Endothelial cell of umbilical vein (primary cell): ENCODE data around the gene CABLES1.

Source experiments
- CTCF ChIP-seq, 2 donors: IDR thresholded peaks; 1 replicate in 1 of 2; 2 replicates in 1 of 2; pipeline ENCODE4 v1.5.1; 2011; ENCODE audit warnings: low read length in 2 of 2, mild to moderate bottlenecking in 2 of 2, moderate library complexity in 2 of 2, control low read depth in 1 of 2, inconsistent platforms in 1 of 2, low read depth in 1 of 2; ENCODE audit not compliant: insufficient read depth in 1 of 2; ENCODE audit errors: extremely low read depth in 1 of 2
- EZH2 ChIP-seq: IDR thresholded peaks from 2 replicates; pipeline ENCODE4 v1.6.1; 2012; ENCODE audit warnings: borderline replicate concordance, low read depth, mild to moderate bottlenecking, moderate library complexity, low read length, inconsistent platforms; ENCODE audit not compliant: severe bottlenecking
- GATA2 ChIP-seq: IDR thresholded peaks from 2 replicates; pipeline ENCODE4 v1.7.0; 2011; ENCODE audit warnings: low read depth, mild to moderate bottlenecking, moderate library complexity, mixed read lengths, low read length; ENCODE audit not compliant: insufficient read length, insufficient read depth
- JUN ChIP-seq: IDR thresholded peaks from 2 replicates; pipeline ENCODE4 v1.6.1; 2011; ENCODE audit warnings: borderline replicate concordance, low read depth; ENCODE audit not compliant: insufficient read length, insufficient read depth
- MAX ChIP-seq: IDR thresholded peaks from 2 replicates; pipeline ENCODE4 v1.6.1; 2011; ENCODE audit not compliant: insufficient read depth, insufficient read length
- POLR2A ChIP-seq: IDR thresholded peaks from 2 replicates; pipeline ENCODE4 v1.6.1; 2012; ENCODE audit warnings: low read depth, mild to moderate bottlenecking, control low read depth, low read length
- POLR2AphosphoS5 ChIP-seq: IDR thresholded peaks from 2 replicates; pipeline ENCODE4 v1.6.1; 2012; ENCODE audit warnings: low read depth, mild to moderate bottlenecking, control low read depth, low read length, moderate library complexity; ENCODE audit not compliant: insufficient read depth

DNA sequence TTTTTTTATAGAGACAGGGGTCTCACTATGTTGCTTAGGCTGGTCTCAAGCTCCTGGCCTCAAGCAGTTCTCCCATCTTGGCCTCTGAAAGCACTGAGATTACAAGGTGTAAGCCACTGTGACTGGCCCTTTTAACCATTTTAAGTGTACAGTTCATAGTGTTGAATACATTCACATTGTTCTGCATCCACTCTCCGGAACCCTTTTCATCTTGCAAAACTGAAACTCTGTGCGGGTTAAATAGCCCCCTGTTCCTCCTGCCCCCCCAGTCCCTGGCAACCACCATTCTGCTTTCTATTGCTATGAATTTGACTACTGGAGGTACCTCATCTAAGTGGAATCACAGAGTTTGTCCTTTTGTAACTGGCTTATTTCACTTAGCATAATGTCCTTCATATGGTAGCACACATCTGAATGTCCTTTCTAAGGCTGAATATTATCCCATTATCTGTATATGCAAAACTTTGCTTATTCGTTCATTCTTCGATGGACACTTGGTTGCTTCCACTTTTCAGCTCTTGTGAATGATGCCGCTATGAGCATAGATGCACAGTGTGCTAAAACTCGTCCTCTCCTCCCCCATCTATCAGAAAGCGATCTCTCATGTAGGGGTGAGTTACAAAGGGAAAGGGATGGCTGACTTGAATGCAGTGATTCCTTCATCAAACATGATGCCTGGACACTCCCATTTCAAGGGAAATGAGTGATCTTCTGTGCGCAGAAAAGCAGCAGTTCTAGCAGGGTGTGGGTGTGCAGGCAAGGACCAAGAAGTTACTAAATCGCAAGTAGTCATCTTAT lies 30.2 kb downstream of the CABLES1 start:
- TF ChIP-seq EZH2 (no peak), CTCF (IDR thresholded peaks at IDR 0.05; ENCODE audit: extremely low read depth in 1 of 2, insufficient read depth in 1 of 2, low read depth in 1 of 2, low read length in 2 of 2) (no peak), POLR2AphosphoS5 (no peak), MAX (no peak), JUN (no peak), POLR2A (no peak), GATA2 (no peak)
